ENCODE measurements around the gene MMP28.

Gene MMP28

DNA sequence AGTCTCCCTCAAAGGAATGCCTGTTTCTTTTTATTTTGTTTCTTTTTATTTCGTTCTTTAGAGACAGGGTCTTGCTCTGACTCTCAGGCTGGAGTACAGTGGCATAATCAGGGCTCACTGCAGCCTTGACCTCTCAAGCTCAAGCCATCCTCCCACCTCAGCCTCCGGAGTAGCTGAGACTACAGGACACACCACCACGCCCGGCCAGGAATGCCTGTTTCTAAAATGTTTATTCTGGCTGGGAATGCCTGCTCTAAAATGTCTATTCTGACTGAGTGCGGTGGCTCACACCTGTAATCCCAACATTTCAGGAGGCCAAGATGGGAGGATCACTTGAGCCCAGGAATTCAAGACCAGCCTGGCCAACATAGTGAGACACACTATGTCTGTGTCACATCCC, 2.5 kb upstream of the MMP28 start:
- peak; percentile 46 for DNase-seq

DNA sequence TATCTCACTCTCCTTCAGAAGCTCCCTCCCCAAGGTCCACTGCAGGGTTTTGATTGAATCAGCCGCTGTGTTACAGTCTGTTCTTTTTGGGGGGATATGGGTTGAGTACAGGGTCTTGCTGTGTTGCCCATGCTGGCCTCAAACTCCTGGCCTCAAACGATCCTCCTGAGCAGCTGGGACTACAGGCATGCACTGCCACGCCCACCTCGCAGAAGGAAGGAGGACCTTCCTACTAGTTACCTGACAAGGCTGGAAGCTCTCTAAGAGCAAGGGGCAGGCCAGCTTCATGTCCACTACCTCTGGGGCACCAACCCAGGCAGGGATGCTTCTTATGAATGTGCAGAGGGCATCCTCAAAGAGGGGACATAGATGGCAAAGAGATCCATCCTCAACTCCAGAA, 1.9 kb upstream of the MMP28 start:
- peak; percentile 50 for DNase-seq

GRCh38 chr17:35796942-35797341, 1.5 kb upstream of the MMP28 start:
- peak; percentile 19 for DNase-seq

GRCh38 chr17:35795871-35796265, 427 bp upstream of the MMP28 start:
- DNase-seq = no peak

DNA sequence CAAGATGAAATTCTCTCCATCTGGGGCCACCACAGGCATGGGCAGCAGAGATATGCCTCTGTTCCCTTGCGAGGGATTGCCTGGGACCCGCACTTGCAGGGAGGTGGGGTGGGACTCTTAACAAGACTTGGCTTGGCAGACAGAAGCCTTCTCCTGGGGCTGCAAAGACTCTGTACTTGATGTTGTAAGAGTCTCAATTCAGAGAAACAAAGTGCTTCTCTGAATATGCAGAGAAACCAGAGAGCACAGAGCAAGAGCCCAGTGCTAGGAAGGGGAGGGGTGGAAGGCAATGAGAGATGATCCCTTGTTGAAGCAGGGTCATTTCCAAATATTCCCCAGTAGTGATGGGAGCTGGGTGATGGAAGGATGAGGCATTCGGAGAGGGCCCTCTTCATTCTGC, 2.2 kb downstream of the MMP28 start:
- DNase-seq = no peak

- no peak for DNase-seq
Observed at GRCh38 chr17:35791681-35792350, 3.6 kb downstream of the MMP28 start.

DNA sequence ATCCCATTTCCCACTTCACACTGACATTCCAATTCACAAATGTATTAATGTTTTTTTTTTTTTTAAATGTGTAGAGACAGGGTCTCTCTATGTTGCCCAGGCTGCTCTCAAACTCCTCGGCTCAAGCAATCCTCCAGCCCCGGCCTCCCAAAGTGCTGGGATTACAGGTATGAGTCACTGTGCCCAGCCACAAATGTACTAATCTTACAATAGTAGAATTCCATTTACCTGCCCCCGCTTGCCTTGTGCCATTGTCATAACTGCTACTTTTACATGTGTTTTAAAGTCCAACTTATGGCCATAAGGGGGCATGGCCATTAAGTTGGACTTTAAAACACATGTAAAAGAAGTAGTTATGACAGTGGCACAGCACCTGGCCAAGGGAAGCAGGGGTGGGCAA, 4.6 kb downstream of the MMP28 start:
- no peak for DNase-seq

DNA sequence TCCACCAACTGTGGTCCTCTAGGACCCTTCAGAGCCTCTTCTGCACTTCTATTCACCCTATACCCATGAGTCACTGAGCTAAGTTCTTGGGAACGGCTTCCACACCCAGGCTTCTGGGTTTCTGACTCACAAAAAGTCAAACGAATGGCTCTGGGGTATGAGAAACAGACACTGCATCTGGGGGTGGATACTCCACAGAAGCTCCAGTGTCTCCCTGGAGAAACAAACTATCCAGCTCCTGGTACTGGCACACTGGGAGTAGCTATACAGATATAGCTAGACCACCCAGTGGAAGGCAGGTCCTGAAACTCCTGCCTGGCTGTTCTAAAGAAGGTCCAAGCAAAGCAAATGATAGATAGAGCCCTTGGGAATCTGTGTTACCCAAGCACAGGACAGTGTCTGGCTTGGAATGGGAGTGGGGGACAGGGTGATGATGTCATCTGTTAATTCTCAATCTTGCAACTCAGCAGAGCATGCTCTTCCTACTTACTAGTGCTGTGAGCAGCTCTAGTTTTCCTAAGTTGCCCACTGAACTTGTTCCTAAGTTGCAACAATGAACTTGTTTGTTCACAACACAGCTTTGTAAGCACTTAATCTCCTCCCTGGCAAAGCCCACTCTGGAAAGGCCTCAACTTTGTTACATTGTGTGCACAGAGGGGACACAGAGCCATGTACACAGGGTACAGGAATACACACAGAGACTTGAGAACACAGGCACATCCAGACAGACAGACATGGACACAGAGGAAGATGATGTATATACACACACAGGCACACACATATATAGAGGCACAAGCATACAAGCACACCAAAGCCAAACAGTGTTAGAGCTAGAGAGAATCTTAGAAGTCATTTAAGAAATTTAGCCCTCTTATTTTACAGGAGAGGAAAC, 6.7 kb downstream of the MMP28 start:
- DNase-seq = no peak

DNA sequence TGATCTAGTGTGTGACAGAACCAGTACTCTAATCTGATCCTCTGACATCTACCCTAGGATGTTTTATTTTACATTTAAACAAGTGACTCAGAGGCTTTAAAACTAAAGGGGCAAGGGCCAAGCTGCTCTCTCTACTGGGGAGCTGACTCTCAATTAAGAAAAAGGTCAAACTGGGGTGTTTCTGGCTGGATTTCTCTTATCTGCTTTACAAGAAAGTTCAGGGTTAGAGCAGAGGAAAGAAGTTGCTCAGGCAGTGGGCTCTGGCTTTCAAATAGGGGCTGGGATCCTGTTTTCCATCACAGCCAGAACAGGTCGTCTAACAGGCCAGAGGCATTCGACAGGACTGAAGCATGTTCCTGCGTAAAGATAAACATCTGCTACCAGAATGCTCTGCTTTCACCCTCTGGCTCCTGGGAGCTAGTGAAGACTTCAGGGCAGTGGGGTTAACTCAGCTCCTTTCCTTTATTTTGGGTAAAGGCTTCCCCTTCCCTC, 8.5 kb downstream of the MMP28 start:
- DNase-seq = no peak

DNA sequence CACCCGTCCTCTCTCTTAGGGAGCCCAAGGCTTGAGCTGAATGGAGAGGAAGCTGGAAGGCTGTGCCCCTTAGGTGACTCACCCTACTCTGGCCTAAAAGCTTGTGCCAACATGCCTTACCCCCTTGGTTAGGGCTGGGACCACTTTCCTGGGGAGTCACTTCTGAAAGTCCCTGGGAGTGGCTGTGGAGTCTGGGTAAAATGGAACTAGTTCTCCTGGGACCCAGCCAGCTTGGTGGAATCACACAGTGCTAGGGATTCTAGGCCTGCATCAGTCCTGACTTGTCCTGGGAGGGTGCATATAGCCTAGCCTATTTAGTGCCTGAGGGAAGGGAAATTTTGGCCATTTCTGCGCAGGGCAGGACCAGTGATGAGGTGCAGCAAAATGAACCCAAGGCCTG, 10.5 kb downstream of the MMP28 start:
- no peak for DNase-seq

DNA sequence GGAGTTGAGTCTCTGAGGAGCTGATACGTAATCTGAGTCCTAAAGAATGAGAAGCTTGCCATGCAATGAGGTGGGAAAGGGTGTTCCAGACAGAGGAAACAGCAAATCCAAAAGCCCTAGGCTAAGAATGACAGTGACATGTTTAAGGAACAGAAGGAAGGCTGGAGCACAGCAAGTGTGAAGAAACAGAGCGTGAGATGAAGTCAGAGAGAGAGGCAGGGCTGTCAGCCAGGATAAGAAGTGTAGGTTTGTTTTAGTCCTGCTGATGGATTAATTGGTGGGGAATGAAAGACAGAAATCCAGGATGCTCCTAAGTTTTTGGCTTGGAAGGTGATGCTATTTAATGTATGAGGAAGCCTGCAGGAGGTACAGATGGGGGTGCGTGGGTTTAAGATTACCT, 14.5 kb downstream of the MMP28 start:
- no peak for DNase-seq

- DNase-seq = no peak
Observed at GRCh38 chr17:35778641-35779196, 16.7 kb downstream of the MMP28 start.

GRCh38 chr17:35775583-35775982, 19.9 kb downstream of the MMP28 start:
- DNase-seq = no peak

DNA sequence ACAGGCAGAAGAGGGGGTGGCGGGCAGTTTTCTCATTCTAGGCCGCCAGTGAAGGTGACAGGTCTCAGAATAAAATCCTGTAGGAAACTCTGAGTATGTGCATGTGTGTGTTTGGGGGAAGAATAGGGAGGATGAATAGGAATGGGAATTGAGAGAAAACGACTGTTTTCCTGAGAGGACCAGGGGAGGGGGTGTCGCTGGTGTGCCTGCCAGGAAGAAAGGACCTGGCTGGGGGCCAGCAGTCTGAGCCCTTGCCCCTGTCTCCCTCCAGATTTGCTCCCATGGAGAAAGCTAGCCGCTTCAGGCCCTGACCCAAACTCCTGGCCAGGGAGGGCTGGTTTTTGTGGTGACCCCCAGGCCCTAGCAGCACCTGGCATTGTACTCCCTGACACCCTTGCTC, 20.4 kb downstream of the MMP28 start:
- DNase-seq = no peak

DNA sequence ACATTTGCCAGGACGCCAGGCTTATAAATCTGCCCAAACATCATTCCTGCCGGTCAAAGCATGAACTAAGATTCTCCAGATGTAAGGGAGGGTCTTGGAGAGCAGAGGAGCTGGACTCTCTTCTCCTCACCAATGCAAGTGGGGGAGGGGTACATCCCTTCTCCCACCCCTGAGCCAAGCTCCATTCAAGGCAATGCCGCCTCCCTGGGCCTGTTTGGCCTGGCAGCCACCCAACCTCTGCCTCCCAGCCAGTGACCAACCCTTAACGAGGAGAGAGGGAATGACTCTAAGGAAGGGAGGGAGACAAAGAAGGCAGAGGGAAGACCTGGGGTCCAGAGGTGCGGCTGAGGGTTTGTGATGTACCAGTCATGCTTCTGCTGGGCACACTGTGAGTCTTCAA, 20.9 kb downstream of the MMP28 start:
- no peak for DNase-seq

DNA sequence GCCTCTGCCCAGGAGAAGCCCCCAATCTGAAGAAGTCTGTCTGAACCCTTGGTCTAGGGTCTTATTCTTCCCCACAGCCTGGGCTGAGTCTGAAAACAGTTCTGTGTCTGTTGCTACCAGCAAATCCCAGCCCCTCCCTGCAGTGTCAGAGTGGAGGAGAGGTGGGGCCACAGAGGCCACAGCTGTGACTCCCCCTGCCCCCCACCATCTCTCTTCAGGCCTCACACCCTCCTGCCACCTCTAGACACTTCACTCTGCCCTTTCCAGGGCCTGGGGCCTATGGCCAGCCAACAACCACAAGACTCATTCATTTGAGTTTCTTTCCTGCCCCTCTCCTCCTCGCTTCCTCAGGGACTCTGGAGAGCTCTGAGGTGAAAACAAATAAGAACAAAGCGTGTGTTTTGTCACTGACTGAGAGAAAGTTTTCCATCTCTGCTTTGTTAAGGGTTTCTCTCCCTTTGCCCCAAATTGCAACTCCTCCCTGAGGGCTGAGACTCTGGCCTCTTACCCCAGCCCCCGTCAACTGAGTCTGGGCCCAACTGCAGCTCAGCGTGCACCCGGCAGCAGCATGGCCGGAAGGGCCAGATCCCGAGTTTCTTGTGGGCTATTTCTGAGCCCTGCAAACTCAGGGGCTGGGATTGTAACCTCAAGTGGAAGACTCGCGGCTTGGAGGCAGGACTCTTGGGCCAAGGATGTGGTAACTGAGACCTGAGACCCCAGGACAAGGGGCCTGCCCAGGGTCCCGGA, 21.6 kb downstream of the MMP28 start:
- DNase-seq = no peak

DNA sequence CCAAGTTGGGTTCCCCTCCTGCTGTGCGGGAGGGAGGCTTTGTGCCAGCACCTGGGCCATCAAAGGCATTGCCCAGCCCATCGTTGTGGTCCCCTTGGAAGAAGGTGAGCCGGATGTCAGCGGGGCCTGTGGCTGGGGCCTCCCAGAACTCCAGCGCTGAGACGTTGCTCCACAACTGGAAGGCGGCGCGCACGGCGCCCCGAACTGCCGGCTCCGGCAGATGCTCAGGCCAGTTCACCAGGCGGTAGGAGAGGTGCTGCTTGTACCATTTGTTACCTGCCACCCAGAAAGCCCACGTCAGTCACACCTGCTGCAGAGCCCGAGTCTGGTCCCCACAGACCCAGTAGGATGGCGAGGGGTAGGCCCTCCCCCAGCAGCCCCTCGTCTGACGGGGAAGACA, 22.3 kb downstream of the MMP28 start:
- DNase-seq = no peak

GRCh38 chr17:35769895-35770486, 25.4 kb downstream of the MMP28 start:
- DNase-seq = no peak

DNA sequence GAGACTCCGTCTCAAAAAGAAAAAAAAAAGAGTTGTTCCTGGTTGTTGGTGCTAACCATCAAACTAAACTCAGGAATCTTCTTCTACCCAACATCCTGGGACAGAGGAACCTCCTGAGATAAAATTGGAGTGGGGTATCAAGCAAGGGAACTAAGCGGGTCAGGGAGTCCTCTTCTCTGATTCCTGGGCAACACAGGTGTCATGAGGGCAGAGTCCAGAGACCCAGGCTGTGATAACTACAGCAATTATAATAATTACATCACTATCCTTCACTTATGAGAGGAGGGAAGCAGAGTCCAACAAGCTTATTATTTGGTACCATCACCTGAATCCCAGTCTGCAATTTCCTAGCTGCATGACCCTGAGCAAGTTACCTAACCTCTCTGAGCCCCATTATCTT, 26.6 kb downstream of the MMP28 start:
- no peak for DNase-seq

- no peak for DNase-seq
Observed at GRCh38 chr17:35766903-35767510, 28.4 kb downstream of the MMP28 start.

DNA sequence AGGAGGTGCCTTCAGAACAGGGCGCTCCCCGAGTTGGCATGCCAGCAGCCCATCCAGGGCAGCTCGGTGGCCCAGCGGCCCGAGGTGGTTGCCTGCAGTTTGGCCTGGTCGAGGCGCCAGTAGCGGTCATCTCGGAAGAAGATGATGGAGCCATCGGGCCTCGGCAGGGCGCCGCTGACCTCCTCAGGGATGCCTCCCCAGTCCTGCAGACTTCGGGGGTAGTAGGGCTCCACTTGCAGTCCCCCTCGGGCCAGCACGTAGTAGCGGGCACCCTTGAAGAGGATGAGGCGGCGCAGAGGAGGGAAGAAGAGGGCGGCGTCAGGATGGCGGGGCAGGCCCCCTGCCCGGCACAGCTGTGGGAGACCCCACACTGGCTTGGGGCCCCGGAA, 29.0 kb downstream of the MMP28 start:
- no peak for DNase-seq

GRCh38 chr17:35765756-35766488, 29.5 kb downstream of the MMP28 start:
- no peak for DNase-seq
